Panc1 (cell line): ENCODE data around the gene TTC28. TPM values are rescaled to one million over a fixed set of nuclear protein-coding genes. Genes with fewer than 3 reads are reported as not detected.

ENCODE experiments used
- ATAC-seq: fragments of 200-7000 bp; cut with Tn5 transposase; 2 replicates; pipeline ENCODE4 v1.9.1; 2020; ENCODE audit warnings: mild to moderate bottlenecking, moderate library complexity
- BruUV-seq: library from RNA; stranded (reverse); fragments of 400-500 nt; replicated peaks from 2 replicates; lab custom pipeline; 2021; lab: Mats Ljungman, UMichigan
- CTCF ChIA-PET: fragments of 300-600 bp; sonication (Branson Sonifier 250); formaldehyde crosslinking; loops from one replicate; lab custom pipeline; 2022; ENCODE audit warnings: antibody characterized with exemption; lab: Charles Lee
- POLR2A ChIA-PET: fragments of 300-600 bp; sonication (Branson Sonifier 250); formaldehyde crosslinking; loops from one replicate; lab custom pipeline; 2022; ENCODE audit warnings: antibody characterized with exemption; lab: Charles Lee
- DNase-seq: peaks from one replicate; pipeline ENCODE4 v3.0.0-alpha.2; 2010; ENCODE audit warnings: low read depth, low spot score
- H3K27ac ChIP-seq: 2 replicates; pipeline ENCODE4 v1.5.1; 2011; ENCODE audit warnings: mild to moderate bottlenecking, low read length, inconsistent platforms
- H3K27me3 ChIP-seq: fragments of 200-500 bp; sonication (Bioruptor generic); 2 replicates; pipeline ENCODE4 v1.6.0; 2014; ENCODE audit warnings: low read length, inconsistent platforms; ENCODE audit not compliant: control insufficient read depth, insufficient read depth
- H3K36me3 ChIP-seq: fragments of 200-500 bp; sonication (Bioruptor generic); 2 replicates; pipeline ENCODE4 v1.5.1; 2014; ENCODE audit warnings: inconsistent platforms, mild to moderate bottlenecking, low read length, moderate library complexity; ENCODE audit not compliant: control insufficient read depth, insufficient read depth
- H3K4me1 ChIP-seq: 2 replicates; pipeline ENCODE4 v1.5.1; 2011; ENCODE audit warnings: inconsistent platforms, mild to moderate bottlenecking, low read length, moderate library complexity; ENCODE audit not compliant: control insufficient read depth, insufficient read depth
- H3K4me3 ChIP-seq, 2 experiments: 2 replicates each; pipeline ENCODE4 v1.5.1; 2011 to 2012; ENCODE audit warnings: low read depth in 2 of 2, low read length in 2 of 2, mild to moderate bottlenecking in 2 of 2, inconsistent platforms in 1 of 2, moderate library complexity in 1 of 2
- H3K9me3 ChIP-seq: fragments of 200-500 bp; sonication (Bioruptor generic); 2 replicates; pipeline ENCODE4 v1.5.1; 2014; ENCODE audit warnings: low read depth, mild to moderate bottlenecking, inconsistent platforms, low read length, moderate library complexity; ENCODE audit not compliant: control insufficient read depth, insufficient read depth
- CTCF ChIP-seq: fragments of 450-650 bp; IDR thresholded peaks from 2 replicates; pipeline ENCODE4 v1.5.1; 2017; ENCODE audit warnings: mild to moderate bottlenecking
- POLR2AphosphoS5 ChIP-seq: IDR thresholded peaks from 2 replicates; pipeline ENCODE4 v1.6.1; 2012; ENCODE audit warnings: mild to moderate bottlenecking, low read depth, low read length, moderate library complexity
- REST ChIP-seq, 2 experiments: IDR thresholded peaks; 2 replicates each; pipeline ENCODE4 v1.6.1; 2011 to 2012; ENCODE audit warnings: low read depth in 2 of 2, control low read depth in 1 of 2, low read length in 1 of 2, mild to moderate bottlenecking in 1 of 2, moderate library complexity in 1 of 2; ENCODE audit not compliant: insufficient read depth in 1 of 2
- SIN3A ChIP-seq: IDR thresholded peaks from 2 replicates; pipeline ENCODE4 v1.6.1; 2012; ENCODE audit warnings: low read depth, mild to moderate bottlenecking, low read length, moderate library complexity, borderline replicate concordance; ENCODE audit not compliant: insufficient read depth
- TCF7L2 ChIP-seq: IDR thresholded peaks from 2 replicates; pipeline ENCODE4 v1.6.1; 2011; ENCODE audit warnings: mild to moderate bottlenecking, low read depth, low read length, inconsistent platforms
- in situ Hi-C: cut with HindIII; loops from 2 replicates; pipeline ENCODE4 v1.10.0; 2016; ENCODE audit warnings: low sequenced_read_pairs, low pct_unique_long_range_greater_than_20kb
- intact Hi-C: fragments of 100-400 bp; cut with micrococcal nuclease; formaldehyde crosslinking; loops from one replicate; pipeline ENCODE4 v1.10.0; 2022; ENCODE audit not compliant: unreplicated experiment
- total RNA-seq: library from RNA; stranded (reverse); gene quantifications from one replicate; pipeline ENCODE4 v1.2.1, GENCODE V29; 2021; ENCODE audit not compliant: unreplicated experiment

Gene TTC28
- total RNA-seq, 1 experiment from 2014 or later: 24.8 TPM

GRCh38 chr22:28656181-28656580 lies 23.5 kb downstream of the TTC28 start:
- intact Hi-C loops: no loop called here
- in situ Hi-C loops: no loop called here
- TF ChIP-seq SIN3A (no peak), TCF7L2 (no peak), REST (IDR thresholded peaks at IDR 0.05; ENCODE audit: insufficient read depth in 1 of 2, low read depth in 2 of 2, low read length in 1 of 2) (no peak), POLR2AphosphoS5 (no peak), CTCF (no peak)
- Histone ChIP-seq H3K36me3 (no peaks in the 10 kb centered on the region), H3K9me3 (no peaks in the 10 kb centered on the region), H3K27me3 (no peaks in the 10 kb centered on the region), H3K27ac (no peak overlapping the region), H3K4me1 (no peaks in the 10 kb centered on the region), H3K4me3 (no peak overlapping the region)
- no TSS peak for BruUV-seq
- ChIA-PET POLR2A (no interaction called here), CTCF (no interaction called here)
- no peak for ATAC-seq
- no peak for DNase-seq

GRCh38 chr22:28650463-28650862 lies 29.2 kb downstream of the TTC28 start:
- no peaks in the 10 kb centered on the region for H3K27me3 ChIP-seq

More at GRCh38 chr22:28650463-28650862, 29.2 kb downstream of the TTC28 start:
- no peak for TF ChIP-seq REST (IDR thresholded peaks at IDR 0.05; ENCODE audit: insufficient read depth in 1 of 2, low read depth in 2 of 2, low read length in 1 of 2)
- no peak for TF ChIP-seq POLR2AphosphoS5
- TF ChIP-seq SIN3A: no peak
- no peak for TF ChIP-seq CTCF
- TF ChIP-seq TCF7L2: no peak
- in situ Hi-C loops (no loop called here), intact Hi-C loops (no loop called here)
- H3K4me3 ChIP-seq: no peak overlapping the region
- DNase-seq (no peak), ATAC-seq (no peak)
- H3K27ac ChIP-seq: no peak overlapping the region
- no peaks in the 10 kb centered on the region for H3K9me3 ChIP-seq
- no TSS peak for BruUV-seq
- no peaks in the 10 kb centered on the region for H3K4me1 ChIP-seq
- no peaks in the 10 kb centered on the region for H3K36me3 ChIP-seq
- ChIA-PET CTCF (no interaction called here), POLR2A (no interaction called here)
